HG03571 (cell line): ENCODE results near the gene SEZ6.
"Not testable (repeated sequence)": the region's sequence is repeated elsewhere in the genome, so short reads cannot be mapped to it uniquely, and the experiment has no call there.

Experiments
- ATAC-seq: cut with Tn5 transposase; IDR thresholded peaks from one replicate; pipeline ENCODE4 v1.9.1; 2021; ENCODE audit not compliant: unreplicated experiment

The SEZ6 gene

DNA sequence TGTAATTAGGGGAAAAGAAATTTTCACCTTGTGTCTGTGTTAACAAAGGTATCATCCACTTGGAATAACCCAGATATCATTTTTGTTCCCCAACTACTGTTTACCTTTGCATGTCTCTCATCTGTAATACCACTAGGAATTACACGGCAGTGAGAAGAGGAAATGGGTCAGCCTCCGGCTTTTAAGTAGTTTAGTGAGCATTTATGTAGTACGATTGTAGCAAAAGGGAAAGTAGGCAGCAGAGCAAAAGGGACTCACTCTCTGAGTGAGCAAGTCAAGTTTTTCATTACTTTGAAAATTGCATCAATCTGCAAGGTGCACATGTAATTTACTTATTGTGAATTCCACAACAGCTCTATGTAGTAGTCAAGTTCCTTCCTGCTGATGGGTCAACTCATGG lies 65.7 kb downstream of the SEZ6 start:
- no peak for ATAC-seq

DNA sequence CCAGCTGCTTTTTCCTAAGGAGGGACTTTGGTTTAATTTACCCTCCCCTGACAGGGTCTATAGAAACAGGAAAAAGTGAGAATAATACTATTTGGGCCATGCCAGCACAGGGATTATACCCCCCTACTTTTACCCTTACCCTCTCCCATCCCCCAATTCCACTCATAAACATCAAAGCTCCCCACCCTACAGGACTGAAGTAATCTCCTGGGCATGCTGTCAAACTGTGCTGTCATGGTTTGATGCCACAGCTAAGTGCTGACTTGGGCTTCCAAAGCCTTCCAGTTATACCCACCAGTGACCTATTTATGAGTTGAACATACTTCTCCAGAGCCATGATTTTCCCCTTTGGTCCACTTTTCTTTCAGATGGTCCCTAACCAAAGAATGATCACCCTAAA lies 67.3 kb downstream of the SEZ6 start:
- no peak for ATAC-seq

DNA sequence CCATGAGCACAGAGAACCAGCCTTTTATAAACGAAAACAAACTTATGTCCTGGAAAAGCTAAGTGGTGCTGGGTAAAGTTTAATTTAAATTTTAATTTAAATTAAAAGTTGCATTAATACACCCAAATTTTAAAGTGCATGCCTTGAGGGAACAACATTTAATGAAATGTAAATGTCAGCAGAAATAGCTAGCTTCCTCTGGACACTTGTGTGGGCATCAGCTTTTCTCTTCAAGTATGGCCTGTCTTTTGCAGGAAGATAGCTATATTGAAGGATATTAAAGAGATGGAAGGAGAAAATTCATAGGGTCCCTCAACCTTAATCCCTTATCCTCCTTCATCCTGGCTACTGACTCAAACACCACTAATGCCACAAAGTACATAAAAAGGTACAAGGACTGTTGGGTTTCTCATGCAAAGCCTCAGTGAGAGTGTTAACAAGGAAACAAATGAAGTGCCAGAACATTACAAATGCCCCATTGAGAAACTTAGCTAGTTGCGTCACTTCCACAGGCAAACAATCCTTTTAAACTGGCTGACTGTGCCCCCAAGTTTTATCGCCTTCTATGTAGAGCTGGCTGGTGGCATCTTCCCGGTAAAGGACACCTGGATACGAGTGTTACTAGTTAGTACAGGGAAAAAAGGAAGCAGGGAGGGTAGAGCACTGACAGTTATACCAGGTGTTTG lies 68.6 kb downstream of the SEZ6 start:
- no peak for ATAC-seq

DNA sequence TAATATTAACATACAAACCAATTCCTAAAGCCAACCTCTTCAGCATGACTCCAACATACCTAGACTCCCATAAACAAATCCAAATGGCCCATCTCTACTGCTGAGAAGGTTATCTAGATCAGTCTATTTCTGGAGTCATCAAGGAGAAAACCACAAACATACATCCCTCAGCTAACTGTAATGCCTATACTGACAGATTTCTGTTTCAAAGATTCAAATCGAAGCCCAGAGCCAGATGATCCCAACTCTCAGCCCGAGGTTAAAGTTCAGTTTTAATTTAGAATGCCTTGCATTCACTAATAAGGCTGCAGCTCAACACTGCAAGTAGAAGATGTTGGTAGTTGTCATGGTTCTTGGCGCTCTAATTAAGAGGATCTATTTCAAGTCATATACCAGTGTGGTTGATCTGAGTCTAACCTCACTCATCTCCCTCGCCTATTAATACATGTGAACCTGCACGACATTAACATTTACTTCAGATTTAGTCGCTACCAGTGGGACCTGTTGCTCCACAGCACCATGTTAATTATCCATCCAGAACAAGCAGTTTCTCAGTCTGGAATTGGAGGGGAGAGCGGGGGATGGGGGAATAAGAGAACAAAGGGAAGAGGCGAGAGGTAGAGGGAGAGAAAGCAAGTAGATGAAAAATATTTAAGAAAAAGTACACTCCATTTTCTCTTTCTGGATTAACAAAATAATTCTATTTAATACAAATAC lies 69.9 kb downstream of the SEZ6 start:
- no peak for ATAC-seq

DNA sequence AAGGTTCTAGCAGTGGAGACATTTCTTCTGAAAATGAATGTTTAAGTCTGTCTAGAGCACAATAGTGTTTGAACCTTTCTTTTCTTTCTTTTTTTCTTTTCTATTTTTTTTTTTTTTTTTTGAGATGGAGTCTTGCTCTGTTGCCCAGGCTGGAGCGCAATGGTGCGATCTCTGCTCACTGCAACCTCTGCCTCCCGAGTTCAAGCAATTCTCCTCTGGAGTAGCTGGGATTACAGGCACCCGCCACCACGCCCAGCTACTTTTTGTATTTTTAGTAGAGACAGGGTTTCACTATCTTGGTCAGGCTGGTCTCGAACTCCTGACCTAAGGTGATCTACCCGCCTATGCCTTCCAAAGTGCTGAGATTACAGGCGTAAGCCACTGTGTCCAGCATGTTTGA lies 71.3 kb downstream of the SEZ6 start:
- not testable (repeated sequence) for ATAC-seq

DNA sequence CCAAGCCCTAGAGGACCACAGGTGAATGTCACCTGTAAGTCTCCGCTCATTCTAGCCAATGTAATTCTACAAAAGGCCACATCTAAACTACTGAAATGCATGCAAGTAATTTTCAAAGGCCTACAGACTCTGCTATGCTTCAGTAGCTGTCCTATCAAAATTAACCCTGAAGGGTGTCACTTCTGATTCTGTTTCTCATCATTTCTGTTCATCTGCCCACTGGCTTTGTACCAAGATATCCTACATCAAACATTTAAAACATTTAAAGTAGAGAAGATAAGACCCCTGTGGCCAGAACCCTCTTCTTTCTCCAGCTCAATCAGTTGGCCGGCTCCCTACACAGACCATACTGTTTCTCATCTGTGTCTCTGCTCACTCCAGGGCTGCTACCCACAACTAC lies 76.0 kb downstream of the SEZ6 start:
- no peak for ATAC-seq

DNA sequence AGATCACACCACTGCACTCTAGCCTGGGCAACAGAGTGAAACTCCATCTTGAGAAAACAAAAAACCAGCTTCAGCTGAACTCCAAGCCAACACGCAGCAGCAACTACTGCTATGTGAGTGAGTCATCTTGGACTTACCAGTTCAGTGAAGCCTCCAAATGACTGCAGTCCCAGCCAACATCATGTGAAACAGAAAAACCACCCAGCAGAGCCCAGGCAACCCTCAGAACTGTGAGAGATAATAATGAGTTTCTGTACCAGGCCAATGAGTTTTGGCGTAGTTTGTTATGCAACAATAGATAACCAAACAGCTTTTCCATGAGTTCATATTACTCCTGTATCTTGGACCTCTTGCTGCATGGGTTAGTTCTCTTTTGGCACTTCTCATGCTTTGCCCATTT lies 77.8 kb downstream of the SEZ6 start:
- no peak for ATAC-seq

DNA sequence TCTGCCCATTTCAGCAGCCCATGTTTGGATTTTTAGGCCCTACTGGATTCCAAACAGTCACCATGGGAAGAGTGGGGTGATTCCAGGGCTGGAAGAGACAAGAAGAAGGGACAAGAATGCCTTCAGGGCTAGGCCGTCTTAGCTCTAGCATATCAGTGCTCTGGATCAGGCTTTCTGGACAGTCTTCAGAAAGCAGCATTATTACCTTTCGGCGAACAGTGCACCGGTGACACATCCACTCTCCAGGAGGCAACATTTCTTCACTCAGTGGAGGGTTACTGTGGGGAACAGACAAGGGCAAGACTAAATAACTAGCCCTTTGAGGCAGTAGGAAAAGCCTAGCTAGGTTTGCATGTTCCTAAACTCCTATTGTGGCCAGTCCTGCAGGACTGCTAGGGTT lies 79.0 kb downstream of the SEZ6 start:
- ATAC-seq = no peak

DNA sequence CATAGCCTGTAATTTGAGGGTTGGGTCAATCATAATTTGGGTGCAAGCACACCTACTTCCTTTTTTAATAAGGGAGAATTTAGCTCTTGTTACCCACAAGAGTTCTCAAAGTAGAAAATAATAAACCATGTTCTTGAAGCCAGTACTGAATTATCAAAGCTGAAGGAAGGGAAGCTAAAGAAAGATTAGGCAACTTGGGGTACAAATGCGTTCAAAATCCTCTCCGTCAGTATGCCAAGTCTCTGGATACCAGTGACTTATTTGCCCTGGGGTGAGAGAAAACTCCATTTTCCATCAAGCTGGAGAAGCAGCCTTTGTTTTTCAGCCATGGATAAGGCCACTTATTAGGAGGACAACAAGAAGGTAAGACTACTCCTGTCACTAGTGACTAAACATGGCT lies 79.5 kb downstream of the SEZ6 start:
- ATAC-seq = no peak

DNA sequence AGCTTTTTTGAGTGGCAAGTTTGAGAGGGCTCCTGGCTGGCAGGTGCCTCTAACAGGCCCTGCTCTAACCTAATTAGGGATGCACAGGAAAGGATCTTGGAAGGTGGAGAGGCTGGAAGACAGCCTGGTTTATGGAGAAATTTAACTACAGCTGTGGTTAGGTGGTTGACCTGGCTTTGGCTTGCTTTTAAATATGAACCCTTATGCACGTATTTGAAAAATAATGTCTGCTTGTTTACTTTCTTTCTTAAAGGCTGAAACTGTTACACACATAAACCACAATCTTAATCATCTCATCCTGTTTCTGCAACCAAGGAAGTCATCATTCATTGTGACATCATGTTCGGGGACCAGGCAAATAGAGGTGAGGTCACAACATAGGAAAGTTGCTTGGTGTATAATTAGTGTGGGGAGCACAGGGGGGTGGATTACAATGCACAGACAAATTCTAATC lies 79.9 kb downstream of the SEZ6 start:
- ATAC-seq = no peak

DNA sequence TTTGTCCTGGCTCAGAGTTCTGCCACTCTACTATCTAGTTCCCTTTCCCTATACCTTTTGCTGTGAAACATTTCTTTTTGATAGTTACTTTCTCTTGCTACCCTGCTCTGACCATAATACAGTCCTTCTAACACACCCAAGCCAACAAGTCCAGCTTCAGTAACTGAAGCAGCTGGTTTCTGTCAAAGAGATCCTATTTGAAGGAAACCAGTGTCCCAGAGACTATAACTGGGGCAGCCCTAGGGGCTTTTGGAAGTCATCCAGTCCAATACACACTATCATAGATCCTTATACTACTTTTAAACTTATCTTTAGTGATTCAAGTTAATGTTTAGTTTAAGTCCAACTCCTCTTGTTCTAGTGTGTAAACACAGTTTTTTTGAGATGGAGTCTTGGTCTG lies 85.6 kb downstream of the SEZ6 start:
- ATAC-seq = no peak

DNA sequence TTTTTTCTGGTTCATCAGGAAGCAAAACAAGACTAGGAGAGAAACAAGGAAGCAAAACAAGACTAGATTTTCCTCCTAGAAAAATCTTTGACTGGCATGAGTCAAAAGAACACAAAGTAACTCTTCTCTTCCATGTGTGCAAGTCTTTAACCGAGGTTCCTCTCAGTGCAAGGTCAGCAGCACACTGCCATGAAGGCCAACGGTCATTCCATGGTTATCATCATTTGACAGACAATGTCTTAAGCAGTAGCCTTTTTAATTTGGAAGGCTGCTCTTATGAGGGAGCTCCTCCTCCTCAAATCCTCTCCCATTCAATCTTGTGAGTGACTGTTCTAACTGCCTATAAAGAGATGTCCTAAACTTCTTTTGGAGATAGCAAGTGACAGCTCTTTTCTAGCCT lies 87.5 kb downstream of the SEZ6 start:
- ATAC-seq = no peak

DNA sequence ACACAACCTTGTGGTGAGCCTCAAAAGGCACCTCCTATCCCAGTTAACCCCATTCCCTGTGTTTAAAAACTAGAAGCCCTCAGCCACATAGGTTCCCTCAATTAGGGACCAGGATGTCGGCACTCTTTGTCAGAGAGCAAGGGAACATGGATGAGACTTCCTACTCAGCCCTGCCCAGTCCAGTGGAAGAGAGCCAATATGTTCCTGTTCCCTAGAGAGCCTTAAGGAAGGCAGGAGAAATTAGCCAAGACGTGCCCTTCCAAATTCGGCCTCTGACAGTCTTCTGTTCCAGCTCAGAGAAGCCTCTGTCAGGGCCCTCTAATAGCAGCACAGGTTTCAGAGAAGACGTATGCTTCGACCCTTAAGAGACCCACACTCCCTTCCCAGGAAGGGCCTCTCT lies 88.4 kb downstream of the SEZ6 start:
- ATAC-seq = no peak

DNA sequence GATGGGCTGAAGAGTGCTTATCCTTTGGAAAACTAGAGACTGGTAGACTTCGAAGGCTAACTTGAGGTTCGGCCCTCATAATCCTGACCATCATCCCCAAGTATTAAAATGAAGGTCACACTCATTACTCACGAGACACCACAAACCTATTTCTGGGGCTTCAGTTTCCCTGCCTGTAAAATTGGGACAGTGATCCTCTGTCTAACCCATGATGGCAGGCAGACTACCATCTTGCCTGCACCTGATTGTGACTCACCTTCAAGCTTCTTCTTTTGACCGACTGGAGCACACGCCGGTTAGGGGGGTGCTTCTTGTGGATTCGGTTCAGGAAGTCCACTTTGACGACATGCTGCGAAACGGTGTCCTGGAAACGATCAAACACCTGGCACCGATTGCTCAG lies 88.8 kb downstream of the SEZ6 start:
- ATAC-seq = no peak

DNA sequence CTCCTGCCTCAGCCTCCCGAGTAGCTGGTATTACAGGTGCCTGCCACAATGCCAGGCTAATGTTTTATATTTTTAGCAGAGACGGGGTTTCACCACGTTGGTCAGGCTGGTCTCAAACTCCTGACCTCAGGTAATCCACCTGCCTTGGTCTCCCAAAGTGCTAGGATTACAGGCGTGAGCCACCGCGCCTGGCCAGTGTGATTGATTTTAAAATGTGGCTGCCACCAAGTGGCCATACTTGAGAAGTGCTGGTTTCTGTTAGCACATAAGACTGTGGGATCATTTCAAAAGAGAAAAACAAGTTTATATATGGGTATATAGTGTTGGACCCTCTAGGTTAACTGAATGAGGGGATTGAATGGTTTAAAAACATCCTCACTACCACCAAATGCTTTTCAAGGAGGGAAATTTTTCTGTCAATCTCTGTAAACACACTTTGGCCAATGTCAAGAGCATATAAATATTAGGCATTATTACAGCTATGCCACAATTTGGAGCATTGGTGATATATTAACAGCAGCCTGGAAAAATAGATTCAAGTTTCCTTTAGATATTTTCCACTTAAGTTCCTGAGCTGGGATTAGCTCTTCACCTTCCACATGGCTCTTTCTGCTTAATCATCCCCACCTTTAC lies 89.4 kb downstream of the SEZ6 start:
- ATAC-seq = no peak

DNA sequence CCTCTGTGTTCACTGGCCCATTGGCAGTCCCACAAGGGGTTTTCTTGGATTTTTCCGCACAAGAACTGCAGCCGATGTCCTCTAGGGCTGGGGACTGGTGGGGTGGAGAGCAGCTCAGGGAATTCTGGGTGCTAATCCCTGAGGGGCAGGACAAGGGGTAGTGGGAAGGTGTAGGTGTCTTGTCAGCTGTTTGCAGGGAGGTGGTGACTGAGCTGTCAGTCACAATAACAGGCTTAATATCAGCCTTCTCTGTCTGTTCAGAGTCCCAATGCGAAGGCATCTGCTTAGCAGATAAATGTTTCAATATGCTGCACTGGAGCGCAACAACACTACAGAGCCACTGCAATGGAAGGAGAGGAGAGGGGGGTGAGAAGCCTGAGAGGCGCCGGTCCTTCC lies 92.9 kb downstream of the SEZ6 start:
- ATAC-seq = no peak

DNA sequence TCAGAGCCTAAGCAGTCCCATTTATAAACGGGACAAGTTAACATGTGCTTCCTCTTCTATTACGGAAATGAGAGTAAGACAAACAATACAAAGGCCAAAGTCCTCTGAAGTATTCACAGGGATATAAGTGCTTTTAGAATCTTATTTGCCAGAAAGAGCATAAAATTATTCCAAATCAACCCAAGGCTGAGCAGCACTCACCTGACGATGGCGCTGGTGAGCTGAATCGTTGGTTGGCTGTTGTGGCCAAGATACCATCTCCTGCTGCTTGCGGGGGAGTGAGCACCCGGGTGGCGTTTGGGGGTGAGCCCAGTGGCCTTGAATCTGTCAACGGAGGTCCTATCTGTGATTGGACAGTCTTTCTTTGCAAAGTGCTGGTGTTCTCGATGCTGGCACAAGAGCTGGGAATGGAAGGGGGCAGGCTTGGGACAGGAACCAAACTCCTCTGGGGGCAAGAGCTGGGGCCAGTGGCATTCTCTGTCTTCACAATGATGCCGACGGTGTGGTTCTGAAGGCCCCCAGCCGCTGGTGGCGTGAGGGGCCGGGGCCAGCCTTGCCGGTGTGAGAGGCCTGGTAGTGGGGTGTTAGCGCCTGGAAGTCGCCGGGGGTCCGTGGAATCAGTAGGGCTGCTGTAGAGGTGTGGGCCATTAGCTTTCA lies 93.4 kb downstream of the SEZ6 start:
- no peak for ATAC-seq

DNA sequence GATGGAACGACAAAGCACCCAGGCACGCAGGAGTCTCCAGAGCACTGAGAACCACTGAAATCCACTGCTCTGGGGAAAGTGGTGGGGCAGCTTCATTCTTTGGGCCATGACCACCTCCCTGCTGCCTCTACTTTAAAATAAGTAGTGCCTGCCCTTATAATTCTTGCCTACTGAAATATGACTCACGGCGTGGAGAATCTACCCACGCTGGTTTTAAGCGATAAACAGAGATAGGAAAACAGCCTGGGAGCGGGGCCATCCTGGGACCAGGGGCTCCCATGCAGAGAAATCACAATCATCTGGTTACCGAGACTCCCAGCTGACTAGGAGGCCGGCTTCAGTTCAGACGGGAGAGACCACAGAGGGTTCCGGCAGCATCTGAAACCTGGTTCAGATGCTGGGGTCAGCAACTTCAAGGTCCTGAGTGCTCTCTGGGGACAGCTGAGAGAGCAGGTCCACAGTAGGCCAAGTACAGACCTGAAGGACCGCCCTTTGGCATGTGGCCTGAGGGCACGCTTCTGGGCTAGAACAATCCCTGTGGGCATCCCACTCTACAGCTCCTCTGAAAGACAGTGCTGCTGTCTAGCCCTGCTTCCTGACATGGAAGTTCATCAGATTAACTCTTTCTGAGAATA lies 94.3 kb downstream of the SEZ6 start:
- ATAC-seq = no peak

DNA sequence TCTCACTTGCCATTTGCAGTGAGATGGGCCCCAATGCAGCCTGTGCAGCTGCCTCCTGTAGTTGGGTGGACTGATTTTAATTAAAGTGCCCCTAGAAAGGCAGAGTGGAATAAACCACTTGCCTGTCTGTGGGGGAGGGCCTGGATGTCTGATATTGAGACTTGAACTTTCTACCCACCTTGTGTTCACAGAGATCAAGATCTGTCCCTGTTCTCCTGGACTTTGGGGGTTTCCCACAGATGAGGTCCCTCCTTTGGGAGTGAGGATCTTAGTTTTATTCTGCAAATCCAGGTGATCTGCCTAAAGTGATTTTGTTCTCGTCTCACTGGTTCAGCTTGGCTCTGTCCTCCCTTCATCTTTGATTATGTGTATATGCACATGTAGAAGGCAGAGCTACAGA lies 95.3 kb downstream of the SEZ6 start:
- ATAC-seq = no peak

DNA sequence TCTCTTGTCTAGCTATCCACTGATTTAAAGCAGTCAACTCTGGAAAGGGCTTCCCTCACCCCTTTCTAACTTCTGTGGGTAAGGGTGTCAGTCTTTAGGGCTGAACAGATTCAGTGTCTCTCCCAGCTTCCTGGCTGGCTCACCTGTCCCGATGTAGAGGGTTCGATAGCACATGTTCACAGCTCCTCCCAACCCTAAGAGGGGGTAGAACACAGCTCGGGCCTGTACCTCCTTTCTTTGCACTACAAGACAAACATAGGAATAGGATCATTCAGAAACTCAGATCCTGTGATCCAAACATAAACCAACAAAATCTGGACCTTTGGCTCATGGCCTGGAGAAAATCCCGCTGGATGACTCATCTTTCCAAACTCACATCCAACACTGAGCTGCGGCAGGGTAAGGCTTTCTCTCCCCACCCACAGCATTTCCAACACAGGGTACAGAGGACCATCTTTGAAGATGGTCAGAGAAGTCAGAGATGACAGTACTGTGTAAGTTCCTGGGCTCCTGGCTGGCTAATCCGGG lies 97.1 kb downstream of the SEZ6 start:
- no peak for ATAC-seq
